ENCODE results near the gene FRAT1.
A peak's percentile ranks its signal among the peaks of the same experiment; 100 is the strongest.
"Not testable (repeated sequence)": the region's sequence is repeated elsewhere in the genome, so short reads cannot be mapped to it uniquely, and the experiment has no call there.

FRAT1 gene

GRCh38 chr10:97333601-97334369, 14.7 kb downstream of the FRAT1 start:
- no peak for FAIRE-seq

DNA sequence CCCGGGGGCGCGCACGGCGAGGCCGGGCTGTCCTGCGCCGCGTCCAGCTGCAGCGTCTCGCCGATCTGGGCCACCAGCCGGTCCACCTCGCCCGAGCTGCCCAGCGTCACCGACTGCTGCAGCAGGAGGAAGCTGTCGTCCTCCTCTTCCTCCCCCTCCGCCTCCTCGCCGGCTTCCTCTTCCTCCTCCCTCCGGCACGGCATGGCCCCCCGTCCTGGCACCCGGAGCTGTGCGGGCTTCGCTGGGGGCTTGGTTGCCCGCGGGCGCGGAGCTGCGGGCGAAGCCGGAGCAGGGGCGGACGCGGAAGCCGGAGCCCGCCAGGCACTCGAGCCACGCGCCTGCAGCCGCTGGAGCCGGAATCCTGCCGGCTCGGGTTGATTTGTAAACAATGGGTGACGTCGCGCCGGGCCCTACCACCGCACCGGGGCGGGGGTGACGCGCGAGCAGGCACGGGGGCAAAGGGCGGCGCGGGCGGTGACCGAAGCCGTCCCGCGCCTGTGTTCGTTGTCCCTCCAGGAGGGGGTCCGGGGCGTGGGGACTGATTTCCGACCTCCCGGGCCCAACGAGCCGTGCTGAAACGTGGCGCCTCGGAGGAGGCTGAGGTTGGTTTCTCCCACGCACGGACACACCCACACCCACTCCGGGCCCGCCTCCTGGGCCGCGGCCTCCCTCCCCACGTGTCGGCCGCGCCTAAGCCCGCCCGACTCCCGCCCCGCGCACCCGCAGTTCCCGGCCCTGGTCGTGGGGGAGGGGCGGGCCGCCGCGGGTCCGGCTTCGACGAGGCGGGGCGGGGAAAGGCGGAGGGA, 15.5 kb downstream of the FRAT1 start, which contains the start of gene FRAT2:
Gene FRAT2 (minus strand): TSS at position 360 of the 806 bp plus-strand sequence. CDS start 157 bp downstream, at position 203.
- DNase-seq (ENCODE audit: insufficient read length, low spot score) (peak; percentile 89), FAIRE-seq (peak; percentile 86)

More at GRCh38 chr10:97333601-97334369, 14.7 kb downstream of the FRAT1 start:
- no peak for DNase-seq (ENCODE audit: insufficient read length, low spot score)

DNA sequence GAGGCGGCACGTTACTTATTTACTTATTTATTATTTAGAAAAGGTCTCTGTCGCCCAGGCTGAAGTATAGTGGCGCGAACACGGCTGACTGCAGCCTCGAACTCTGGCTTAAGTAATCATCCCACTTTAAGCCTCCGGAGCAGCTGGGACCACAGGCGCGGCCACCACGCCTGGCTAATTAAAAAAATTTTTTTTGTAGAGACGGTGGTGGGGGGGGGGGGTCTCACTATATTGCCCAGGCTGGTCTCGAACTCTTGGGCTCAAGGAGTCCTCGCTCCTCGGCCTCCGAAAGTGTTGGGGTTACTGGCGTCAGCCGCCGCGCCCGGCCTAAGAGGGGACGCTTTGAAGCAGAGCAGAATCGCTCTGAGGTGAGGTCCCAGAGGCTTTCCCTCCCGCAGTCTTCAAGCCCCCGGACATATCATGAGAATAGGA, 16.1 kb downstream of the FRAT1 start:
- no peak for FAIRE-seq
- no peak for DNase-seq (ENCODE audit: insufficient read length, low spot score)

DNA sequence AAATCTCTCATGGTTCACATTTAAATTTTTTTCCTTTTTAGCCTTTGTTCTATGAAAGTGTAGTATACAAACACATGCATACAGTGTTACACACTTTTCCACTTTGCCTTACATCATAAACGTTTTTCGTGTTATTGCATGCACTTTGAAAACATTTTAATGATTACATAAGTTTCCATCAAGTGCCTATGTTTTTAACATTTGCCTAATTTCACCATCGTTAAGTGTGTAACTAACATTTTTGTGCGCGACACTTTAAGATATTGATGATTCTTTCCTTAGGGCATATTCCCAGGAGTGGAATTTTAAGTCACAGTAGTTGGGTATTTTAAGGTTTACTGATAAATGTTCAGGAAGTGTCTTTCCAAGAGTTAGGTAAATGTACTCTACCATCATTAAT, 16.9 kb downstream of the FRAT1 start:
- FAIRE-seq (no peak), DNase-seq (ENCODE audit: insufficient read length, low spot score) (no peak)

- DNase-seq (ENCODE audit: insufficient read length, low spot score) (no peak), FAIRE-seq (no peak)
Measured at GRCh38 chr10:97336446-97336845, 17.4 kb downstream of the FRAT1 start.

DNA sequence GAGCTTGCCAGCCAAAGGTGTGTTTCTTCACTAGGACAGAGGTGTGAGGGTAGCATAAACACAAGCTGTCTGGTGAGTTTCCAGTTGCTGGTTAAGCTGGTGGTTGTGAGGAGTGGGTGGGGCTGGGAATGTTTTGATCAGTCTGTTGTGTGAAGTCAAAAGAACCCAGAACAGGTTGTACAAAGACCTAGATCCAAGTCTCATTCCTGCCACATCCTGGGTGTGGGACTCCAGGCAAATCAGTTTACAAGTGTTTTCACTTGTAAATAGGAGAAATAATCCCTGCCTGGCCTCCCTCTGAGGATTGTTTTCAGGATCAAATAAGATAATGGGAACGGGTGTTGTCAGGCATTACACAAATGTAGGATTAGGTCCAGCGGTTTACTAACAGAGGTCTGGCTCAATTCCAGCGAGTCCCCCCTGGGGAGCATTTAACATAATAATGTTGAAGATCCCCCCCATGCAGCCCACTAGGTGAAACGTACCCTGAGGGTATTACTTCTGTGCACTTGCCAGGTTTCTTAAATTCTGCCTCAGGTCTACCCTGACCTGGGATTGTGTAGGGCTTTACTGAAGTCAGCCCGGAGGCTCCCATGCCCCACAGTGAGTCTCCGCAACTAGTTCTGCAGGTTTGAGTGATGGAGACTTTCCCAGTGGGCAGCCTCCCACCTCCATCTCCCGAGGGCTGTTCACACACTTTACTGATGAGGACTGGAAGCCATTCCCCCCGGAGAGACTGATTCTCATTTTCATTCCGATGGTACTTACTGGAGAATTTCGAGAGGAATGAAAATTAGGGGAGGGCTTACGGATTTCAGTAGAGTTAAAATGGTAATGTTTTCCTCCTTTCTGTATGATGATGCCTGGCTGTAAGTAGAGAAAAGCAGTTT, 18.1 kb downstream of the FRAT1 start:
- no peak for DNase-seq (ENCODE audit: insufficient read length, low spot score)
- no peak for FAIRE-seq

GRCh38 chr10:97338041-97338440, 19.0 kb downstream of the FRAT1 start:
- DNase-seq (ENCODE audit: insufficient read length, low spot score): no peak
- FAIRE-seq: no peak

DNA sequence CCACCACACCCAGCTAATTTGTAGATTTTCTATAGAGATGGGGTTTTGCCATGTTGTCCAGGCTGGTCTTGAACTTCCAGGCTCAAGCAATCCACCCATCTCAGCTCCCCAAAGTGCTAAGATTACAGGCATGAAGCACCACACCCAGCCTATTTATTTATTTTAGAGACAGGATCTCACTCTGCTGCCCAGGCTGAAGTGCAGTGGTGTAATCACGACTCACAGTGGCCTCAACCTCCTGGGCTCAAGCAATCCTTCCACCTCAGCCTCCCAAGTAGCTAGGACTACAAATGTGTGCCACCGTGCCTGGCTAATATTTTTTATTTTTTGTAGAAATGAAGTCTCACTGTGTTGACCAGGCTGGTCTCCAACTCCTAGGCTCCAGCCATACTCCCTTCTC, 22.3 kb downstream of the FRAT1 start:
- no peak for DNase-seq (ENCODE audit: insufficient read length, low spot score)
- FAIRE-seq: no peak

DNA sequence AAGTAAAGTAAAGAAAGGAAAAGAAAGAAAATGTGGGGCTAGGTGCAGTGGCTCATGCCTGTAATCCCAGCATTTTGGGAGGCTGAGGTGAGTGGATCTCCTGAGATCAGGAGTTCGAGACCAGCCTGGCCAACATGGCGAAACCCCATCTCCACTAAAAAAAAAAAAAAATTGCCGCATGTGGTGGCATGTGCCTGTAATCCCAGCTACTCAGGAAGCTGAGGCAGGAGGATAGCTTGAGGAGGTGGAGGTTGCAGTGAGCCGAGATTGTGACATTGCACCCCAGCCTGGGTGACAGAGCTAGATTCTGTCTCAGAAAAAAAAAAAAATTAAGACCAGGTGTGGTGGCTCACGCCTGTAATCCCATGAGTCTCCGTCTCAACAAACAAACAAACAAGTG, 24.6 kb downstream of the FRAT1 start:
- not testable (repeated sequence) for FAIRE-seq; DNase-seq (ENCODE audit: insufficient read length, low spot score)

GRCh38 chr10:97347317-97347716, 28.2 kb downstream of the FRAT1 start:
- FAIRE-seq: no peak

GRCh38 chr10:97349752-97350513, 30.9 kb downstream of the FRAT1 start:
- DNase-seq (ENCODE audit: insufficient read length, low spot score) (no peak), FAIRE-seq (no peak)

More at GRCh38 chr10:97347317-97347716, 28.2 kb downstream of the FRAT1 start:
- DNase-seq (ENCODE audit: insufficient read length, low spot score): no peak

DNA sequence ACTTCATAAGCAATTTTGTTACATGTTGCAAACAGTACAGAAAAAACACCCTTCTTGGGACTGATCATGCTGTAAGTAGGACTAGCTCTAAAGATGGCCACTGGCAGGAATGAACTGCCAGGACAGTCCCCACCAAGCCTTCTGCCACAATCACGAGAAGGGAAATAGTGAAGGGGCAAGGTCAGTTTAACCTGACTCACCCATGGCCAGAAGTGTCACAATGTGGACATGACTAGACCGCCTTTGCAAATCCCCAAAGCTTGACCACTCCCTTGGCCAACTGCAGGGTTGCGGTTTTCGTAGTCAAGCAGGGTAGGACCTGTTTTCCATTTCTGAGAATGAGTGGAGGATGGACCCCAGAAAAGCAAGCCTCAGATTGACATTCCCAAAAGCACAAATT, 34.9 kb downstream of the FRAT1 start:
- no peak for FAIRE-seq
- no peak for DNase-seq (ENCODE audit: insufficient read length, low spot score)

DNA sequence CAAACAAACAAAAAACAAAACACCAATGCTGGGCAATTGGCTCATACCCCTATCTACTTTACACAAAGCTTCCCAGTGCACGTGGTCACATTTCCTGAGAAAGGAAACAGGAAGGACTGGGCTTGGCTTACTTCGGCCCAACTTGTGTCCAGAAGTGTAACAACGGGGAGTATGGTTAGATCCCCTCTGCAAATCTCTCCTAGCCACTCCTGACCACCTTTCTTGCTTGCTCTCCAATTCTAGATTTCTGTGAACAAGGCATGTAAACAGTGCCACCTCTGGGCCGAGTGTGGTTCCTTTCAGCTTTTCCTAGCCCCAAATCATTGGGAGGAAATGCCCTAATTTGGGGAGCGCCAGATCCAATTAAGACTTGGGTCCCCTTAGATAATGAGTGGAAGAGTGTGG, 36.5 kb downstream of the FRAT1 start:
- FAIRE-seq (no peak), DNase-seq (ENCODE audit: insufficient read length, low spot score) (no peak)

- DNase-seq (ENCODE audit: insufficient read length, low spot score): no peak
- FAIRE-seq: no peak
Measured at GRCh38 chr10:97356318-97356914, 37.3 kb downstream of the FRAT1 start.

DNA sequence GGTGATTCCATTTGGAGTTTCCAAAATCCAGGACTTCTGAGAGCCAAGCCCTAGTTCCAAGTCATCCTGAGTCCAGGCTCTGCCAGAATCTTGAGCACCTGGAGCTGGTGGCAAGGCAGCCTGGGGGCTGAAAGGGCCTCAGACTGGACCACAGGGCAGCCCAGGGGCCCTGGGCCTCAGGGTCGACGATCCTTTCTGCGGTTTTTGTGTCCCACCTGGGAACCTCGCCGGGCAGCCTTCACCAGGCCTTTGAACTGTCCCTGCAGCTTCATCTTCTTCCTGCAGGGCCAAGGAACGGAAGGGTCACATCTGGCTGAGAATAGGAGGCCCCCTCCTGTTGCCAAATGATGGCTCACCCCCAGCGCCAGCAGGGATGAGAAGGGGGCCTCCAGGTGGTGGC, 37.8 kb downstream of the FRAT1 start:
- FAIRE-seq (no peak), DNase-seq (ENCODE audit: insufficient read length, low spot score) (no peak)

DNA sequence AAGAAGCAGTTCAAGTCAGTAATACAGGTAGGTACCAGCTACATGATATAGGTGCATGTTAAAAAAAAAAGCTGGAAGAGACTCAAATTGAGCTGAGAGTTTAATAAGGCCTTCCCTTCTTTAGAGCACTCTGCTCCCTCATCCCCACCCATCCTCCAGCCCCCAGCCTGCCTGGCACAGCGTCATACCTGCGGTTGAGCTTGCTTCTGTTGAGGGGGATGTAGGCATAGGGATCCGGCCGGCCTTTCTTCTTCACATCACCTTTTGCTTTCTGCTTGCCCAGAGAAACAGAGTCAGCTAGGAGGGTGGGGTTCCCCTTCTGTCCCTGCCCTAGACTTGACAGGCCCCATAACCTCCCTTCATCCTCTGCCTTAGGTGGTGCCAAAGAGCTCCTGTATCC, 39.3 kb downstream of the FRAT1 start:
- no peak for FAIRE-seq
- DNase-seq (ENCODE audit: insufficient read length, low spot score): no peak

GRCh38 chr10:97358781-97359180, 39.7 kb downstream of the FRAT1 start:
- FAIRE-seq: no peak

DNA sequence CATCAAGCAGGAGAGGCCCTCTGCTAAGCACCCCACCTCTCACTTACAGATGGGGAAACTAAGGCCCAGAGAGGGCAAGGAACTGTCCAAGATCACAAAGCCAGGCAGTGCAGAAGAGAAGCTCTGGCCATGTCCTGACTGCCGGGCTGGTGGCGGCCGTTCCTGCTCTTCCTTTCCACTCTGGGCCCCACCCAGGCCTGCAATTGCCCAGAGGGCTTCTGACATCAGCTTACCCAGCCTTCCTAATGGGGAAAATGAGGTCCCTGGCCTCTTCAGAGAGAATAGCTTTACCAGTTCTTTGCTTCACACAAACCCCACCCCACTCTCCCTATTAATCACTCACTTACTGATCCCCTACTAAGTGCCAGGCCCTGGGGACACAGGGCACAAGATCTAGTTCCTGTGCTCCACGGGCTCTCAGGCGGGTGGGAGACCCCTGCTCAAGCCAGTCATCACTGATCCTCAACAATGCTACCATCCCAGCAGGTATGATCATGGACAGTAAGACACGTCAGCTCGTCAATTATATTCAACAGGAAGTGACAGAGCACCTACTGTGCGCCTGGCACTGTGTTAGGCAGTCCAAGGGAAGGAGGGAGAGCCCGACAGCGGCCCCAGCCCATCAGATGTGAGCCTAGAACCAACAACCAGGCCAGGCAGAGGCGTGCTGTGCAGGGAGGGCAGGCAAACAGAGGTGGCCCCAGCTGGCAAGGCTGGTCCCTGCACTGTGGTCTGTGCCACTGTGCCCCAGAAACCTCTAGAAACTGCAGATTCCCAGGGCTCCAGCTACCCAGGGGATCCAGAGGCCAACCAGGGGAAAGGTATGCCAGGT, 41.9 kb downstream of the FRAT1 start:
- DNase-seq (ENCODE audit: insufficient read length, low spot score) (no peak), FAIRE-seq (no peak)

More at GRCh38 chr10:97358781-97359180, 39.7 kb downstream of the FRAT1 start:
- DNase-seq (ENCODE audit: insufficient read length, low spot score): no peak

- DNase-seq (ENCODE audit: insufficient read length, low spot score) (no peak), FAIRE-seq (no peak)
Measured at GRCh38 chr10:97361537-97361901, 42.4 kb downstream of the FRAT1 start.
